ENCODE data around the gene NAV2.
"Not testable (repeated sequence)": the region's sequence is repeated elsewhere in the genome, so short reads cannot be mapped to it uniquely, and the experiment has no call there.

NAV2 gene

DNA sequence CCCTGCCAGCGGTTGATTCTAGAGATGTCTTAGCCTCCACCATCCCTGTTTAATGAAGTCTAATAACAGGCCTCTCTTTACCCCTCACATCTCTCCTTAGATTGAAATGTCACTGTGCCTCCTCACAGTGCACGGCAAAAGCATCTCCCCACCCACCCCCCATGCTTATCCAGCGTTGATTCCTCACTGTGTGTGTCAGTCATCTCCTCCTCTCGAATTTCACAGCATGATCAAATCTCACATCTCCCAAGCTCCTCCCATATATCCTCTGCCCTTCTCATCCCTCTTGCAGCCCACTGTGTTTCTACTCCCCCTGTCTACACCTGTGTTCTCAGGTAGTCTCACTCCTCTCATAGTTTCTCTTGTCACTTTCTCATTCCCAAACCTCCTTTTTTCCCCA is 363.0 kb downstream of the NAV2 start:
- no peak for TF ChIP-seq GATA1 (IDR thresholded peaks at IDR 0.05; ENCODE audit: low read depth, low read length)
- TF ChIP-seq POLR2A (IDR thresholded peaks at IDR 0.05; ENCODE audit: low read length) = no peak
- no peak for DNase-seq

GRCh38 chr11:20078846-20079245 is 366.2 kb downstream of the NAV2 start:
- no peak for TF ChIP-seq GATA1 (IDR thresholded peaks at IDR 0.05; ENCODE audit: low read depth, low read length)
- no peak for TF ChIP-seq POLR2A (IDR thresholded peaks at IDR 0.05; ENCODE audit: low read length)
- DNase-seq = no peak

DNA sequence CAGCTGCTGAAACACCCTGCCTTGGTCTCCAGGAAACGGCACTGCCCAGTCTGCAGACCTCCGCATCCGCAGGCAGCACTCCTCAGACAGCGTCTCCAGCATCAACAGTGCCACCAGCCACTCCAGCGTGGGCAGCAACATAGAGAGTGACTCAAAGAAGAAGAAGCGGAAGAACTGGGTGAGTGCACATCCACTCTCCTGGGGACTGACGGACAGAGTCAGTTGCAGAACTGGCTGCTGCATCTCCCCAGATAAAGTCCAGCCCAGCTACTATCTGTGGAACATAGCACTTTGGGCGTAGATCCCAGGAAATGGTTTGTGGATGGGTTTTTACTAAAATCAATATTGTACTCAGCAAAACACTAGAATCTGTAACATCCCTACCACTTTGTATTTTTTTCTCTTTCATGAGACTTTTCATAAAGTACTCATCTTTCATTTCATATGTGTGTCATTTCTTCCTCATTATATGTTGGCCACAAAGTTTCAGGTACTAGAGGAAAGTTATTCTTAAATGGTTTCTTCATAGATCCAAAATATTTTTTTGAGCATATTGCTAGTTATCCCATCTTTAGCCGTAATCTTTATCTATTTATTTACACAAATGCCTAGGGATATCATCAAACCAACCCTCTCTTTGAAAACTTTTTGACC is 367.5 kb downstream of the NAV2 start:
- TF ChIP-seq POLR2A (IDR thresholded peaks at IDR 0.05; ENCODE audit: low read length) = no peak
- no peak for TF ChIP-seq GATA1 (IDR thresholded peaks at IDR 0.05; ENCODE audit: low read depth, low read length)
- DNase-seq = peak; percentile 62 to 82

DNA sequence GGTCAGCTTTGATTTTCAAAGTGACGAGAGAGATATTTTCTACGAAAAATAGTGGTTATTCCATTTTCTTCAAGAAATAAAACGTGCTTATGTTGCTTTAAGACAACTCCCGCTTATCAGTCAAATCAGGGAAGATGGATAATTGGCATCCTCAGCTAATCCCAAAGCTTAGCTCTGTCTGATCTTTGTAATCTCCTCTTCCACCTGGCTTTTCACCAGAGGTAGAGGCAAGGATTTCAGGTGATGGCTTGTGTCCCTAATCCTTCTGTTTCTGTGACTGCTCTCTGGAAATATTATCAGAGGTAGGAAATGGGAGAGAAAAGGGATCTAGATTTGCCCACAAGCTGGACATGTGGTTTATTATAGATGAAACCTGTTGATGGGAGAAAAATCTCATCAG is 368.7 kb downstream of the NAV2 start:
- no peak for DNase-seq
- no peak for TF ChIP-seq POLR2A (IDR thresholded peaks at IDR 0.05; ENCODE audit: low read length)
- no peak for TF ChIP-seq GATA1 (IDR thresholded peaks at IDR 0.05; ENCODE audit: low read depth, low read length)

DNA sequence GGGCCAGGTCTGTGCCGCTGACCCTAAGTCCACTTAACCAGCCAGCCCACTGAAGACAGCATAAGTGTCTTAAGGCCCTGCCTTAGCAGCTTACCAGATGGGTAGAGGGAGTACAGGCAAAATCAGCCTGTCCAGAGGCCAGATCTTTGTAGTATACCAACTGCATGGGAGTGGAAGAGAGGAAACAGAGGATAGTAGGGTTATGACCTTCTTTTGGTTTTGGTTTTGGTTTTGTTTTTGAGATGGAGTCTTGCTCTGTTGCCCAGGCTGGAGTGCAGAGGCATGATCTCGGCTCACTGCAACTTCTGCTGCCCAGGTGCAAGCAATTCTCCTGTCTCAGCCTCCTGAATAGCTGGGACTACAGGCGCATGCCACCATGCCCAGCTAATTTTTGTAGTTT is 371.2 kb downstream of the NAV2 start:
- DNase-seq = not testable (repeated sequence)

DNA sequence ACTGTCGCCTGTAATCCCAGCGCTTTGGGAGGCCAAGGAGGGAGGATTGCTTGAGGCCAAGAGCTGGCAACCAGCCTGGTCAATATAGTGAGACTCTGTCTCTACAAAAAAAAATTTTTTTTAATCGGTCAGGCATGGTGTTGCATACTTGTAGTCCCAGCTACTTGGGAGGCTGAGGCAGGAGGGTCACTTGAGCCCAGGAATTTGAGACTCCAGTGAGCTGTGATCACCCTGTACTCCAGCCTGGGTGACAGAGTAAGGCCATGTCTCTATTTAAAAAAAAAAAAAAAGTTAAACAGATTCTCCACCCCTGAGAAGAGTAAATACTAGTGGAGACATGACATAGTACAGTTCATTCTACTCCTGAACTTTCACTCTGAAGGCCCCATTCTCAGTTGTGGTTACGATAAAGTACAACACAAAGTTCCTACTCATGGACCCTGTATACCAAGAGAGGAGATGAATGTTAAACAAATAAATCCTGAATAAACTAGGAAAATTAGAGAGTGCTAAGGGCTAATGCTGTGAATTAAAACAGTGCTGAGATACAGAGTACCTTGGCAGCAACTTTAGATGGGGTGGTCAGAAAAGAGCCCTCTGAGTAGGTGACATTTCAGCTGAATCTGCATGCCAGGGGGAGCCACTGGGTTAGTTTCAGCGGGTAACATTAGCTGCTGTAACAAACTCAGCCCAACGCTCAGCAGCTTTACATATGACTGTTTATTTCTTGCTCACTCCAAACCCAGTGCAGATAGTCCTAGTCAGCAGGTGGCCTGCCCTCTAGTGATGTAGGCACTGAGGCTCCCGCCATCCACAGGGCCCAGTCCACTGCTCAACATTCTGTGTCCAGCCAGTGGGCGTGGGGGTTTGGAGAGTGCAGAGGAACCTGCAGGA is 372.5 kb downstream of the NAV2 start:
- TF ChIP-seq GATA1 (IDR thresholded peaks at IDR 0.05; ENCODE audit: low read depth, low read length) (no peak), POLR2A (IDR thresholded peaks at IDR 0.05; ENCODE audit: low read length) (no peak)
- DNase-seq = no peak

DNA sequence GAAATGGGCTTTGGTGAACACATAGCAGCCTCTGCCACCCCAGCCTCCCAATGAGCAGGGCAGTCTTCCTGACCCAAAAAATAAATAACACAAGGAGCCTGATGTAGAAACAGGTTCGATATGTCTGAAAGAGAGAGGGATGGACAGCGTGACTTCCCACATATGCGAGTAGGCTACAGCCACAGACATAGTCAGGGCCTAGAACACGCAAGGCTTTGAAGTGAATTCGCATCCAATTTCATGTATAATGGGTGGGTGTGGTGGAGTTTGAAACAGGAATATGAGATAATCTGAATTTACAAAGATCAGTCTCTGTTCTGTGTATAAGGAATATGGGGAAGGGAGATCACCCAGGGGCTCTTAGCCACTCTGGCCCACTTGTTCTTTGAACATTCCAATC is 373.3 kb downstream of the NAV2 start:
- no peak for DNase-seq
- no peak for TF ChIP-seq GATA1 (IDR thresholded peaks at IDR 0.05; ENCODE audit: low read depth, low read length)
- no peak for TF ChIP-seq POLR2A (IDR thresholded peaks at IDR 0.05; ENCODE audit: low read length)

DNA sequence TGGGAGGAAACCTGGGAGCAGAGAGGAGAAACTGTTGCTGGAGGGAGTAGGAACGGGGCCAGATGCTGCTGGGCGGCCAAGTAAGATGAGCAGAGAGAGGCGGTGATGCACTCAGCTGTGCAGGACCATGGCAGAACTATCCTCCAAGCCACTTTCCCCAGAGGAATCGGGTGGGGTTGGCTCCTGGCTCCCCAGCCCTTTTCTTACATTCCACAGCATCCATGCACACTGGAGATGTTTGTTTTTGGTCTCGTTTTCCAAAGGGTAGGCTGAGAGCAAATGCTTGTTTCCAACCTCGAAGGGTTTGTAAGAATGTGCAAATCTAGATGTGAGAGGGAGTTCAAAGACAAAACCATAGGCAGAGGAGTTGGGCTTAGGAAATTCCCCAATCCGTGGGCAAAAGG is 374.5 kb downstream of the NAV2 start:
- no peak for DNase-seq

DNA sequence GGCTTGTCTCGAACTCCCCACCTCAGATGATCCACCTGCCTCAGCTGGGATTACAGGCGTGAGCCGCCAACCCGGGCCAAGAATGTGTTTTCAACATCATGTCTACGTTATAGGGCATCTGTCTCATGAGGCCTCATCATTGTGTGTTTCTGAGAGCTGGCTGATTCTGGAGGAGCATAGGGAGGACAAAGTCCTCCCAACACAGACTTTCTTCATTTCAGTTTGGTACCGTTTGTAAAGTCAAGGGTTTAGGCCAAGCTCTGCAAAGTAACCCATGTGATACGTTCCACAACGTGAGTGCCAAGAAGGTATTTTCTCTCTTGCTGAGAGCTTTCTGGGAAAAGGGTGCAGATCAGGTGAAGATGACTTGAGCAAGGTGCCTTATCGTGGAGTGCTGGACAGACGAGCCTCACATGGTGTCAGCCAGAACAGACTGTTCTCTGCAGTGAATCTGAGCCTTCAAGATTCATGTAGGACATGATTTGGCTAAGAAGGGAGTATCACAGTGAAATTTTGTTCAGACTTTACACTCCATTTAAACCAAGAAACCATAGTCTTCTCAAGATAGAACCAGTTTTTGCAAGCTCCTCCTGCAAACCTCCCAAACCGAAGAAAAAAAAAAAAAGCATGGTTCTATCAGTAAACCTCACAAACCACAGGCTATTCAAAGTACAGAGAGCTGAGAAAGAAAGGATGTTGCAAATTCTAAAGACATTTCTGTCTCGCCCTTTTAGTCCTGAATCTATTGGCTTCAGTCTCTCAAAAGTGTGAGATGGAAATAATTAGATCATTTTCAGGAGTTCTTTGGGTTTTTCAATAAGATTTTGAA is 376.0 kb downstream of the NAV2 start:
- no peak for DNase-seq
- TF ChIP-seq POLR2A (IDR thresholded peaks at IDR 0.05; ENCODE audit: low read length) (no peak), GATA1 (IDR thresholded peaks at IDR 0.05; ENCODE audit: low read depth, low read length) (no peak)

More for the DNA sequence above, 374.5 kb downstream of the NAV2 start:
- TF ChIP-seq POLR2A (IDR thresholded peaks at IDR 0.05; ENCODE audit: low read length) = no peak
- no peak for TF ChIP-seq GATA1 (IDR thresholded peaks at IDR 0.05; ENCODE audit: low read depth, low read length)

DNA sequence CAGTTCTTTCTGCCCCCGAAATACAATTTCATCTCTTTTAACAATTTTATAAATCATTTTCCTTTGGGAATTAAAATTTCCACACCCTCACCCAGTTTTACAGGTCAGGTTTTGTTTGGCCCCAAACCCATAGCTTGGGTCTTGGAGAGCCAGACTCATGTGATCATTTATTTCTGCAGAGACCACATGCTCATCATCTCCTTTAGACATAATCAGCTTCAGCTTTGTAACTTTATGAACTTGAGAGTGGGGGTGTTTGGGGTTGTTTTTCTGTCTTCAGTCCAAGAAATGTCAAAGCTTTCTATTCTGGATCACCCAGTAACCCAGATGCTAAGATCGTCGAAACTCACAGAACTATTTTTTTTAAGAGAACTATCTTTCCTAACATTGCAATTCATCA is 376.7 kb downstream of the NAV2 start:
- DNase-seq = no peak

DNA sequence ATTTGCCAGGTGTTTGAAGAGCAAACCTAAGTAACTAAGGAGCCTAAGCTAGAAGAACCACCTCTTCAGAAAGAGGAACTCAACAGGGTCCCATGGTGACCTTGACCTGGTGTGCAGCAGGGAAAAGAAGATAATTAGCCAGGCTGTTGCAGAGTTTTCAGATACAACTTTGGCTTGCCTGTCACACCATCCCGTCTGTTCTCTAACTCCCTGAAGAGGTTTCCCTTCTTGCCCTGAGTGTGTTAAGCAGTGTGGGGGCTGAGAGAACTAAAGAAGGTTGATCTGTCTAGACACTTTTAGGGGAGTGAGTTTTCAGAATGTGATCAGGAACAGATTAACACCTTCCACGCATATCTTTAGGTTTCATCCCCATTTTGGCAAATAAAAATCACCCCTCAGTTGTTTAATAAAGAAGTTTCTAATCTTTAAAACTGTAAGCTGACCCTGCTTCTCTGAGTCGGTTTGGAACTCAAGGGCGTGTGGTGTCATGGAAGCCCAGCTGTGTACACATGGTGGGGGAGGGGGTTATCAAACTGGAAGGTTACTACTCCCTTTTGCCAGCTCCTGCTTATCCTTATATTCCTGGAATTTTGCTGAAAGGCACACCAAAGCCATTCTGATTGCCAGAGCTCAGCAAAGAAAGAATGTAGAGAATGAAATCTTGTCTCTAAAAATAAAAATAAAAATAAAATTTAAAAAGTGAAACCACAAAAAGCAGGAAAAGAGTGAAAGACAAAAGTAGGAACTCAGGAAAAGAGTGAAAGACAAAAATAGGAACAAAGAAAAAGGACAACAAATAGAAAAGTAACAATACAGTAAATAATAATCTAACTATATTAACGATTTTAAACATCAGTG is 377.4 kb downstream of the NAV2 start:
- DNase-seq = peak; percentile 9 to 35
- TF ChIP-seq POLR2A (IDR thresholded peaks at IDR 0.05; ENCODE audit: low read length) (no peak), GATA1 (IDR thresholded peaks at IDR 0.05; ENCODE audit: low read depth, low read length) (no peak)

More for the DNA sequence above, 376.7 kb downstream of the NAV2 start:
- TF ChIP-seq POLR2A (IDR thresholded peaks at IDR 0.05; ENCODE audit: low read length) (no peak), GATA1 (IDR thresholded peaks at IDR 0.05; ENCODE audit: low read depth, low read length) (no peak)

DNA sequence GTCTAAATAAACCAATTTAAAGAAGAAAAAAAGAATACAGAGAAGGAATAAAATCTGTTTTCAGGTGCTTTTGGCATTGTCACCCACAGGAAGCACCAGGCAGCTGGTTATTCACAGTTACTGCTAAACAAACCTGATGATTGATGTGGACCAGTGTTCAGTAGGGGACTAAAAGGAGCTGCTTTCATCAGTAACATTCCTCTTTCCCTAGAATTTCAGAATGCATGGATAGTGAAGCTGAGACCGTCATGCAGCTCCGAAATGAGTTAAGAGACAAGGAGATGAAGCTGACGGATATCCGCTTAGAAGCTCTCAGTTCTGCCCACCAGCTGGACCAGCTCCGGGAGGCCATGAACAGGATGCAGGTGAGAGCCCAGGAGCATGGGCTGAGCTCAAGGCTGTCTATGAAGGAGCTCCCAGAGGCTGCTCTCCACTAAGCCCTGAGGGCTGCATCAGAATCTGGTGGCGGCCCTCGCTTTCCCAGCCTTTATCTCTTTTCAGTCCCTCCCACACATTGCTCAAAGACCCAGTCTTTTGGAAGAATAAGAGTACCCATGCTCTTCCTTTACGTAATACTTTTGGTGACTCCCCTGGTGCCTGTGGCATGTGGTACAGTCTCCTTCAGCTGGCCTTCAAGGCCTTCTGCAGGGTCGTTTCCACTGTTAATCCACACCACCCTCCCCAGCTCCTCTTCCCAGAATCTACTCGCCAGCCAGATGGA is 378.2 kb downstream of the NAV2 start:
- TF ChIP-seq POLR2A (IDR thresholded peaks at IDR 0.05; ENCODE audit: low read length) (no peak), GATA1 (IDR thresholded peaks at IDR 0.05; ENCODE audit: low read depth, low read length) (no peak)
- DNase-seq = no peak

DNA sequence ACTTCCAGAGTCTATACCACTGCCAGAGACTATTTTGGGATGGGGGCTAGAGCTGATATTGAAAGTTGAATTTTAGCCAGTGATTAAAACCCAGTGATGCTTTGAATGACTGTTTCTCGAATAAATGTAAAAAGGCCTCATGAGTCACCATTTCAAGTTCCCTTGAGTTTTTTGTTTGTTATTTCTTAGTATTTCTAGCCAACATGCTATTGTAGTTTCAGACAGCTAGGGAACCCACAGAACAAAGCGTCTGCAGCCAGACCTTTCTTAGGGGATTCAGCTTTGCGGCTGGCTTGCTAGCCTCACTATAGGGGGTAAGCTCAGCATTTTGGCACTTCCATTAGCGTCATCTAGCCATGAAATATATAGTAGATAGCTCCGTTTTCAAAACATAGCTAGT is 381.1 kb downstream of the NAV2 start:
- TF ChIP-seq GATA1 (IDR thresholded peaks at IDR 0.05; ENCODE audit: low read depth, low read length) (no peak), POLR2A (IDR thresholded peaks at IDR 0.05; ENCODE audit: low read length) (no peak)
- no peak for DNase-seq

Measured in erythroblast (primary cell).